ENCODE results near the gene ADIPOR2.

ADIPOR2 gene

DNA sequence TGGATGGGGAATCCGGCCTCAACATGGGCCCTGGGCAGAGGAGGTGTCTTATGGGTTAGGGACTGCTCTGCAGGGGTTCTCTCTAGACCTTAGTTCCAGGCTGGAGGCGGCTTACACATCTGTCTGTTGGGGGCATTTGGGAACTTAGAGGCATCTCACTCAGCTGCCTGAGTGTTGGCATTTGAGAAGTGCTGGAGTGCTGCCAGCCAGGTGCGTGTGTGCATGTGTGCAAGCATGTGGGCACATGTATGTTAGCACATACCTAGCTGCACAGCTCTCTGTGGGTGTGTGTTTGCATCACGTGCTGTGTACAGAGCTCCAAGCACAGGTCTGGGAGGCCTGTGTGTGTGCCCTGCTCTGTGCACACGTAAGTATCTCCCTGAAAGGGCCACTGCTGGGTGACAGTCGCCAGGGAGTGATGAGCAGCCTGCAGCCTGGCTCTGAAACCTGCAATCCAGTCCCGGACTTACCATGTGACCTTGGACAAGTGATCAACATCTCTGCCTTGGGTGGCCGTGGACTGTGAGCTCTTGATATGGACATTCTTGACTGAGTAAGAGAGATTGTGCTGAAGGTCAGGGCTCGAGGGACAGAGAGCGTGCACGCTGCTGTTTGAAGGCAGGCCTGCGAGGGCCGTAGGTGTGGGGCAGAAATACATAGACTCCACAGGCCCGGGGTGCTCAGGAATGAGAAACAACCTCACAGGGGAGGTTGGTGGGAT lies 134.7 kb downstream of the ADIPOR2 start:
- no peak for DNase-seq (ENCODE audit: low read depth)
- H3K4me3 ChIP-seq (ENCODE audit: low read depth, low read length), result no peak overlapping the region
- TF ChIP-seq, protein P1, sequence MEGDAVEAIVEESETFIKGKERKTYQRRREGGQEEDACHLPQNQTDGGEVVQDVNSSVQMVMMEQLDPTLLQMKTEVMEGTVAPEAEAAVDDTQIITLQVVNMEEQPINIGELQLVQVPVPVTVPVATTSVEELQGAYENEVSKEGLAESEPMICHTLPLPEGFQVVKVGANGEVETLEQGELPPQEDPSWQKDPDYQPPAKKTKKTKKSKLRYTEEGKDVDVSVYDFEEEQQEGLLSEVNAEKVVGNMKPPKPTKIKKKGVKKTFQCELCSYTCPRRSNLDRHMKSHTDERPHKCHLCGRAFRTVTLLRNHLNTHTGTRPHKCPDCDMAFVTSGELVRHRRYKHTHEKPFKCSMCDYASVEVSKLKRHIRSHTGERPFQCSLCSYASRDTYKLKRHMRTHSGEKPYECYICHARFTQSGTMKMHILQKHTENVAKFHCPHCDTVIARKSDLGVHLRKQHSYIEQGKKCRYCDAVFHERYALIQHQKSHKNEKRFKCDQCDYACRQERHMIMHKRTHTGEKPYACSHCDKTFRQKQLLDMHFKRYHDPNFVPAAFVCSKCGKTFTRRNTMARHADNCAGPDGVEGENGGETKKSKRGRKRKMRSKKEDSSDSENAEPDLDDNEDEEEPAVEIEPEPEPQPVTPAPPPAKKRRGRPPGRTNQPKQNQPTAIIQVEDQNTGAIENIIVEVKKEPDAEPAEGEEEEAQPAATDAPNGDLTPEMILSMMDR (IDR thresholded peaks at IDR 0.05; ENCODE audit: control insufficient read depth, extremely low read depth, insufficient read depth), result no peak

DNA sequence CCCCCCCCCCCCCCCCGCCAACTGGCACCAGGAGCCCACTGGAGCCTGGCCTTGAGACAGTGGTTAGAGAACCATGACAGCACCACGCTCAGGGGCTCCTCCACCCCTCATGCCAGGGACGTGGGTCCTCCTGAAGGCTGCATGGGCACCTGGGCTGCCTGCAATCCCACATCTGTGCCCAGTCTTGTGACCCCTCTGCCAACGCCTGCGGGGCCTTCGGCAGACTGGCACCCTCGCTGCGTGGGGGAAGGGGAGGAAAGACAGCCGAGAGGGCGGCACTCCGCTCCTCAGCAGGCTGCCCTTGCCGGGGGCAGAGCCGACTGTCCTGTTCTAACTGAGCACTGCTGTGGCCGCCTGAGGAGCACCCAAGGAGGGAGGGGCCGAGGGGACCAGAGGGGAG lies 135.5 kb downstream of the ADIPOR2 start:
- no peak overlapping the region for H3K4me3 ChIP-seq (ENCODE audit: low read depth, low read length)
- TF ChIP-seq, protein P1 (IDR thresholded peaks at IDR 0.05; ENCODE audit: control insufficient read depth, extremely low read depth, insufficient read depth), result no peak
- no peak for DNase-seq (ENCODE audit: low read depth)

DNA sequence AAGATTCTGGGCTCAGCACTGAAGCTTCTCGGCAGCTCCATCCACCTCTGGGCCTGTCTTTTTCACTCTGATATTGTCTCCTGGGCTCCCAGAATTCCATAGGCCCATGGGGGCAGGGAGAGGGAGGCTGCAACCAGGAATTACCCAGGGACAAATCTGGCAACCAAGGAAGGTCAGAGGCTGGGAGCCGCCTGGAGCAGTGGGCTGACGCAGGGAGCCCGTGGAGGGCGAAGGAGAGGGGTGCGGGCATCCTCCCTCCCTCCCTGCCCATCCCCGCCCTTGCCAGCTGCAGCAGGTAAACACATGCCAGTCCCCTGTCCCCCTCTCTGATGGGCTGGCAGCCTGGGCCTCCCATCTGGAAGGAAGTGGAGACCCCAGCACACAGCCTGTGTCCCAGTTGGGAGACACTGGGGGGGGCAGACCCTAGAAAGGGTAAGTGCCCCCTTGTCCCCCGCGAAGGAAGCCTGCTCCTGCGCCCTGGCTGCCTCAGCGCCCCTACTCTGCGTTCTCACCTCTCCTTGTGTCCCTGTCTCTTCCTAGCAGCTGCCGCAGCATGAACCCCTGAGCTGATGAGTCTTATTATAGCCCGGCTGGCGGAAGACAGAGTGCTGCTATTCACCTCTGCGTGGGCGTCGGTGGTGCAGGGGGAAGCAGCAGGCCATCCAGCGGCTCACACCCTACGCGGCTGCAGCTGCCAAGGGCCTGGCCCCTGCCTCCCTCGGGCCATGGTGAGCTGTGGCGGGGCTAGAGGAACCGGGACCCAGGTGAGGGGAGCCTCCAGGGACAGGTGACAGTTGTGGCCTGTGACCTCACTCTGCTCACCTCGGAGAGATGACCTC lies 136.2 kb downstream of the ADIPOR2 start:
- no peak for DNase-seq (ENCODE audit: low read depth)
- H3K4me3 ChIP-seq (ENCODE audit: low read depth, low read length), result no peak overlapping the region
- TF ChIP-seq, protein P1 (IDR thresholded peaks at IDR 0.05; ENCODE audit: control insufficient read depth, extremely low read depth, insufficient read depth), result no peak

DNA sequence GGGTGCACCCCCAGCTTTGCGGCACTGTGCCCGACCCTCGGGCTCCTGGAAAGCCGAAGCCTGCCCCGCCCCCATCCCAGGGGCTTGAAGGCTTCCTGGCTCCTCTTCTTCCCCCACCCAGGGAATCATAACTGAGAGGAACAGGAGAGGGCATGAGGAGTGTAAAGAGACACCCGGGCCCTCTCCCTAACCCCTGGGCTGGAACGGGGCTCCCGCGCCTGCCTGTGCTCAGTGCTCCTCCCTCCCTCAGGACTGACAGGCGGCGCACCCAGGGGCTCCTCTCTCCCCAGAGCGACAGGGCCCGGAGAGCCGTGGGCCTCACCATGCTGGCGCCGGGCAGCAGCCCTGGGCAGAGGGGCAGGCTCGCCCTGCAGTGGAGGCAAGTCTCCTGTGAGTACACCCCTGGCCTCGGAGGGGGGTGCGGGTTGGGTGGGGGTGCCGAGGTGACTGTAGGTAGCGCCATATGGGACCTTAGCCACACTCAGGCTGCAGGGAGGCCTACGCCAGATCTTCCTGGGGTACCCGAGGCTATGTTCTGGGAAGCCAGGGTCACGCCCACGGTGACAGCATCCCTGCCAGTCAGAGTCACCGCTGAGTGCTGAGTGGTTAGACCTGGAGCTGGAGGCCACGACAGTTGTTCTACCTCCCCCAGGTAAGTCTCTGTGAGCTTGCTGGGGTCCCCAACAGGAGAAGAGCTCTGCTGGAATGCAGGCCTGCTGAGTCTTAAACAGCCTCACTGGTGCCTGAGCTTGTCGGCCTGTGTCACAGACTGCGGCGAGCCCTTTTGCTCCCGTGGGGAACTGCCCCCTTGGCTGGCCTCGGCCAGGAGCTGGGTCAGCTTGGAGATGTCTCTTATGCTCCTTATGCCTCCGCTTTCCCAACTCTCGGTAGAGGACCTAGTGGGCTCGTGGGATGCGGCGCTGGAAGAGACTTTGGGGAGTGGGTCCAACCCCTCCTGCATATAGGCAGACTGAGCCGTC lies 137.2 kb downstream of the ADIPOR2 start:
- TF ChIP-seq, protein P1 (IDR thresholded peaks at IDR 0.05; ENCODE audit: control insufficient read depth, extremely low read depth, insufficient read depth), result no peak
- H3K4me3 ChIP-seq (ENCODE audit: low read depth, low read length), result no peak overlapping the region
- no peak for DNase-seq (ENCODE audit: low read depth)

DNA sequence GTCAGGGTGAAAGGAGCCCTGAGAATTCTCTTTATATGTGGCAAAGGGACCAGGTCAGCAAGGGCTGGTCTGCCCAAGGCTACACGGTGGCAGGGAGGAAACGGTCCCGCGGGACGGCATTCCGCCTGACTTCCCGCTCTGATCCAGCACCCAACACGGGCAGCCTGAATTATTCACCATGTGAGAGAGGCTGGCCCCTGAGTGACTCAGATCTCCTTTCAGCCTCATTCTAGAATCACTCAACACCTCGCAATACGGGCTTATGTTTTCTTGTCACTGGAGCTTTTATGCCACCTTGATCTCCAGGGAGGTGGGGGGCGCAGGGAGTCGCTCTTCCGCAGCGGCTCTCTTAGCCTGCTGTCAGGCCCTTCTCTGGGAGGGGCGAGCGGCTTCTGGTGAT lies 138.0 kb downstream of the ADIPOR2 start:
- no peak for DNase-seq (ENCODE audit: low read depth)

More for the DNA sequence above, 138.0 kb downstream of the ADIPOR2 start:
- TF ChIP-seq, protein P1 (IDR thresholded peaks at IDR 0.05; ENCODE audit: control insufficient read depth, extremely low read depth, insufficient read depth), result no peak
- H3K4me3 ChIP-seq (ENCODE audit: low read depth, low read length), result no peak overlapping the region
